ENCODE data around the gene RC3H1.

Gene RC3H1

DNA sequence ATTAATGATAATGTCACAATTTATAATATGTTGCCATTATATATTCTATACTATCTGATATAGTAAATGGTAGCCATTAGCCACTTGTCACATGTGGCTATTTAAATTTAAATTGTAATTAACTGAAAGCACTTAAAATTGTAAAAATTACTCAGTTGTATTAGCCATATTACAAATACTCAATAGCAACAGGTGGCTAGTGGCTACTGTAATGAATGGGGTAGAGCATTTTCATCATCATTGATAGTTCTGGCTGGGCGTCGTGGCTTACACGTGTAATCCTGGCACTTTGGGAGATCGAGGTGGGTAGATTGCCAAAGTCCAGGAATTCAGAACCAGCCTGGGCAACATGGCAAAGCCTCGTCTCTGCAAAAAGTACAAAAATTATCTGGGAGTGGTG is 137.5 kb downstream of the RC3H1 start:
- DNase-seq = no peak
